H1 (cell line): ENCODE data around the gene COMMD1. TPM values are rescaled to one million over a fixed set of nuclear protein-coding genes. Genes with fewer than 3 reads are reported as not detected.

Experiments used
- CTBP2 ChIP-seq: IDR thresholded peaks from 2 replicates; pipeline ENCODE4 v1.7.0; 2011; ENCODE audit warnings: borderline replicate concordance, mild to moderate bottlenecking, moderate library complexity, mixed read lengths, low read length; ENCODE audit not compliant: insufficient read depth, insufficient read length
- RAD21 ChIP-seq, 2 experiments: IDR thresholded peaks in 1 of 2; conservative IDR thresholded peaks in 1 of 2; 2 replicates each; pipeline ENCODE4 v1.6.1; 2011; ENCODE audit warnings: low read depth in 2 of 2, low read length in 2 of 2, improper control_type of control experiment in 1 of 2, inconsistent platforms in 1 of 2, mild to moderate bottlenecking in 1 of 2, moderate library complexity in 1 of 2
- SRF ChIP-seq: IDR thresholded peaks from 2 replicates; pipeline ENCODE4 v1.6.1; 2011; ENCODE audit warnings: mild to moderate bottlenecking, low read depth, low read length, moderate library complexity
- polyA plus RNA-seq, 7 experiments: library from polyadenylated mRNA; depleted of rRNA in 3 of 7; stranded (reverse) in 5 of 7; unstranded in 2 of 7; fragments of >200 nt in 5 of 7; fragments of 200-250 nt in 2 of 7; gene quantifications; 1 replicate in 5 of 7; 2 replicates in 1 of 7; 4 replicates in 1 of 7; pipeline versions ENCODE4 v1.2.1 to v1.2.3, GENCODE V29; 2011 to 2013; ENCODE audit warnings: missing spikeins in 2 of 7, mixed read lengths in 2 of 7
- total RNA-seq: library from RNA; stranded (reverse); fragmentation: NEBNext Ultra II Directional; extraction: Animal tissue kit (Norgen Biotek cat#: 25700); gene quantifications from 2 replicates; pipeline ENCODE4 v1.2.1, GENCODE V29; 2021

The COMMD1 gene
- total and polyA plus RNA-seq, 2 of the 8 experiments (the other 6 are each of a cell fraction or from before 2014, with no cell fraction given) = 23.5 to 28.3 TPM

DNA sequence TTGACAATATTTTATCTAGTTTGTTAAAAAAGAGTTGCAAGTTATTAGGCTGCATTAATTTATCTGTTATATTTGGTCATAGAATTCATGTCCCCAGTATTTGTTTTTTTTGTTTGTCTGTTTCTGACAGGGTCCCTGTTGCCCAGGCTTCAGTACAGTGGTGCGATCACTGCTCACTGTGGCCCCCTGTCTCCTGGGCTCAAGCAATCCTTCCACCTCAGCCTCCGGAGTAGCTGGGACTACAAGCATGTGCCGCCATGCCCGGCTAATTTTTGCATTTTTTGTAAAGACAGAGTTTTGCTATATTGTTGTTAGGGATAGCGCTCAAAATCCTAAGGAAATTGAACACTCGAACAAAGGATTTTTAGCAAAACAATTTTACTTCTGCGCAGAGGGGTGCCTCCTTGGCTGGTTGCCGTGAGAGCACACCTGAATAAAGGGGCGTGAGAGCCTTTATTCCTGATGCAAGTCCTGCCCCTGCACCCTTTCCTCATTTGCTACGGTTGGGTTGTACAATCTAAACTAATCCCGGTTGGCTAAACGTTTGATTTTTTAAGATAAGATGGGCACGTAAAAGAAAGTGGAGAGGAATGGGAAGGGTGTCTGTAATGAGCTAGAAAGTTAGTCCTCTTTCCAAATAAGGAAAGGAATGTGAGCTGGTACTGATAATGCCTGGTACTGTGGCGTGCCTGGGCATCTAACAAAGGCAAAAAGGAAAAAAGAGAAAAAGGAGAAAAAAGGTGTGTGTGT is 65.5 kb downstream of the COMMD1 start (continued):
- TF ChIP-seq SRF (peak; percentile 68; the same call in 1 of the 2 replicates), RAD21 (IDR thresholded peaks at IDR 0.05 in 1 of 2, conservative IDR thresholded peaks at IDR 0.05 in 1 of 2; ENCODE audit: low read depth in 2 of 2, low read length in 2 of 2) (peak; percentile 37 to 60), CTBP2 (no peak)
